ENCODE measurements around the gene PPP2R5C.

DNA sequence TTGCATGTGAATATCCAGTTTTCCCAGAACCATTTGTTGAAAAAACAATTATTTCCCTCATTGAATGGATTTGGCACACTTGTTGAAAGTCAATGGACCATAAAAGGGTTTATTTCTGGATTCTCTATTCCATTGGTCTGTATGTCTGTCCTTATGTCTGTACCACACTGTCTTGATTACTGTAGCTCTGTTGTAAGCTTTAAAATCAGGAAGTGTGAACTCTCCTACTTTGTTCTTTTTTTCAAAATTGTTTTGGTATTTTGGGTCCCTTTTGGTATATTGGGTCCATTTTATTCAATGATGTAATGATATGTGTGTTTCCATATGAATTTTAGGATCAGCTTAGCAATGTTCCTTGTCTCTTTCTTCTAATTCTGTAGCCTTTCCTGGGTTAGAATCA, 64.8 kb downstream of the PPP2R5C start:
- TF ChIP-seq, protein P1, sequence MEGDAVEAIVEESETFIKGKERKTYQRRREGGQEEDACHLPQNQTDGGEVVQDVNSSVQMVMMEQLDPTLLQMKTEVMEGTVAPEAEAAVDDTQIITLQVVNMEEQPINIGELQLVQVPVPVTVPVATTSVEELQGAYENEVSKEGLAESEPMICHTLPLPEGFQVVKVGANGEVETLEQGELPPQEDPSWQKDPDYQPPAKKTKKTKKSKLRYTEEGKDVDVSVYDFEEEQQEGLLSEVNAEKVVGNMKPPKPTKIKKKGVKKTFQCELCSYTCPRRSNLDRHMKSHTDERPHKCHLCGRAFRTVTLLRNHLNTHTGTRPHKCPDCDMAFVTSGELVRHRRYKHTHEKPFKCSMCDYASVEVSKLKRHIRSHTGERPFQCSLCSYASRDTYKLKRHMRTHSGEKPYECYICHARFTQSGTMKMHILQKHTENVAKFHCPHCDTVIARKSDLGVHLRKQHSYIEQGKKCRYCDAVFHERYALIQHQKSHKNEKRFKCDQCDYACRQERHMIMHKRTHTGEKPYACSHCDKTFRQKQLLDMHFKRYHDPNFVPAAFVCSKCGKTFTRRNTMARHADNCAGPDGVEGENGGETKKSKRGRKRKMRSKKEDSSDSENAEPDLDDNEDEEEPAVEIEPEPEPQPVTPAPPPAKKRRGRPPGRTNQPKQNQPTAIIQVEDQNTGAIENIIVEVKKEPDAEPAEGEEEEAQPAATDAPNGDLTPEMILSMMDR (IDR thresholded peaks at IDR 0.05; ENCODE audit: borderline replicate concordance, extremely low read depth, low read length, poor library complexity, severe bottlenecking), result no peak
- TF ChIP-seq EZH2 (IDR thresholded peaks at IDR 0.05; ENCODE audit: borderline replicate concordance, low read depth, low read length, severe bottlenecking), result no peak

All from DND-41 (cell line).